Stimulated activated effector memory CD8-positive, alpha-beta T cell treated with anti-CD3 and anti-CD28 coated beads, Interleukin-12 subunit alpha, Interleukin-12 subunit beta, amount 100 ng/mL, for 72 hours (primary cell): ENCODE data around the gene TARBP1.

Experiments used
- ATAC-seq: fragments of 150-1000 bp; cut with Tn5 transposase; 2 replicates; pipeline ENCODE4 v1.10.0; 2021
- DNase-seq, 2 donors: peaks; one replicate each; pipeline ENCODE4 v3.0.0; 2021 to 2022; ENCODE audit warnings: low spot score in 2 of 2
- H3K27ac Mint-ChIP-seq: one replicate; pipeline ENCODE4 v1.8.0; 2022; ENCODE audit warnings: mild to moderate bottlenecking, mixed read lengths
- H3K36me3 Mint-ChIP-seq: one replicate; pipeline ENCODE4 v1.8.0; 2022; ENCODE audit warnings: mild to moderate bottlenecking, mixed read lengths
- H3K4me1 Mint-ChIP-seq: one replicate; pipeline ENCODE4 v1.8.0; 2022; ENCODE audit warnings: mixed read lengths
- H3K4me3 Mint-ChIP-seq: one replicate; pipeline ENCODE4 v1.8.0; 2022; ENCODE audit warnings: mild to moderate bottlenecking, mixed read lengths
- H3K9me3 Mint-ChIP-seq: one replicate; pipeline ENCODE4 v1.8.0; 2022; ENCODE audit warnings: mixed read lengths

The TARBP1 gene

DNA sequence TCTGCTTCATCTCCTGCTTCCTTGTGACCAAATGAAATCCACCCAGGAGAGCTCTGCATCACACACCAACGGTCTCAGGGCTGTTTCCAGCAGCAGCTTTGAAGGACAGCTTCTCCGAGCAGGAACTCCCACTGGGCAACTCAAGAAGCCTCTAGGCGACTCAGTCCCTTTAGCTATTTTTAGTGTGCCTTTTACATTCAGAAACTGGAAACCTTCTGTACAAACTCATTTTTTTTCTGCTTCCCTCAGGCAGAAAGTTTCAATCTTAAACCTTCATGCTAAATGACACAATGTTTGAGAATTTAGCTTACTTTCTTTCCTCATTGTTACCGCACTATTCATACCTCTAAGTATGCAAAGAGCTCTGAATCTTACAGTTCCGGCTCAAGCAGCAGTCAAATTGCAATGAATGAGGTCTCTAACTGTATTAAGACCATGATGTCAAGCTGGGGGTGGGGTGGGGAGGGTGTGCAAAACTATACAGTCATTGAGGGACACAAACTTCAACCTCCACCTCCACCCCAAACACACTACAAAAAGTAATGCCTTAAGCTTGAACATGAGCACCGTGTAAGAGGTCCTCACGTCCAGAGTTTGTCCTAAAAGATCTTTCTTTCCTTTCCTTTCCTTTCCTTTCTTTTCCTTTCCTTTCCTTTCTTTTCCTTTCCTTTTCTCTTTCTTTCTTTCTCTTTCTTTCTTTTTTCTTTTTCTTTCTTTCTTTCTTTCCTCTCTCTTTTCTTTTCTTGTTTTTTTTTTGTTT is 16.4 kb upstream of the TARBP1 start:
- Mint-ChIP-seq H3K9me3 (no peaks in the 10 kb centered on the region), H3K27ac (peak overlapping the region; percentile 84), H3K36me3 (no peaks in the 10 kb centered on the region), H3K4me3 (peak overlapping the region; percentile 63), H3K4me1 (peaks cover 51% of the 10 kb centered on the region)
- peak; percentile 94 for ATAC-seq
- peak in 1 of 2 donors; percentile 66 for DNase-seq

- Mint-ChIP-seq H3K4me1 (peaks cover 48% of the 10 kb centered on the region), H3K4me3 (peak overlapping the region; percentile 63), H3K36me3 (no peaks in the 10 kb centered on the region), H3K27ac (no peak overlapping the region), H3K9me3 (no peaks in the 10 kb centered on the region)
- peak; percentile 46 for ATAC-seq
- no peak for DNase-seq
Observed at GRCh38 chr1:234494049-234494448, 15.1 kb upstream of the TARBP1 start.

- Mint-ChIP-seq H3K4me1 (peaks cover 57% of the 10 kb centered on the region), H3K9me3 (no peaks in the 10 kb centered on the region), H3K27ac (no peak overlapping the region), H3K36me3 (no peaks in the 10 kb centered on the region), H3K4me3 (no peak overlapping the region)
- DNase-seq (no peak), ATAC-seq (no peak)
Observed at GRCh38 chr1:234490793-234491479, 12.0 kb upstream of the TARBP1 start.

DNA sequence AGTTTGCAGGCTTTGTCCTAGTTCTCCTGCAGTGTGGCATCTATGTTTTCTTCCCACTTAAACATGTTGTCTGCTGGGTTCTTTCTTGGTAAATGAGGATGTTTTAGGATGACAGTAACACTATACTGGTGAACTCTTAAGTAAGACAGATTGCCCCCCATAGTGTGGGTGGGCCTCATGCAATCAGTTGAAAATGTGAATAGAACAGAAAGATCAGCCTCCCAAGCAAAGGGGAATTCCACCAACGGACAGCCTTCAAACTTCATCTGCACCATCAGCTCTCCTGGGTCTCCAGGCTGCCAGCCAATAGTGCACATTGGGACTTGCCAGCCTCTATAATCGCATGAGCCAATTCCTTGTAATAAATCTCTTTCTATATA is 10.7 kb upstream of the TARBP1 start:
- DNase-seq (no peak), ATAC-seq (no peak)
- Mint-ChIP-seq H3K4me3 (no peak overlapping the region), H3K27ac (no peak overlapping the region), H3K36me3 (no peaks in the 10 kb centered on the region), H3K4me1 (peaks cover 46% of the 10 kb centered on the region), H3K9me3 (no peaks in the 10 kb centered on the region)

GRCh38 chr1:234489007-234489697 is 10.2 kb upstream of the TARBP1 start:
- no peaks in the 10 kb centered on the region for H3K36me3 Mint-ChIP-seq
- no peak for DNase-seq
- no peak for ATAC-seq
- H3K4me3 Mint-ChIP-seq = no peak overlapping the region
- H3K4me1 Mint-ChIP-seq = peaks cover 41% of the 10 kb centered on the region
- H3K9me3 Mint-ChIP-seq = no peaks in the 10 kb centered on the region
- no peak overlapping the region for H3K27ac Mint-ChIP-seq

DNA sequence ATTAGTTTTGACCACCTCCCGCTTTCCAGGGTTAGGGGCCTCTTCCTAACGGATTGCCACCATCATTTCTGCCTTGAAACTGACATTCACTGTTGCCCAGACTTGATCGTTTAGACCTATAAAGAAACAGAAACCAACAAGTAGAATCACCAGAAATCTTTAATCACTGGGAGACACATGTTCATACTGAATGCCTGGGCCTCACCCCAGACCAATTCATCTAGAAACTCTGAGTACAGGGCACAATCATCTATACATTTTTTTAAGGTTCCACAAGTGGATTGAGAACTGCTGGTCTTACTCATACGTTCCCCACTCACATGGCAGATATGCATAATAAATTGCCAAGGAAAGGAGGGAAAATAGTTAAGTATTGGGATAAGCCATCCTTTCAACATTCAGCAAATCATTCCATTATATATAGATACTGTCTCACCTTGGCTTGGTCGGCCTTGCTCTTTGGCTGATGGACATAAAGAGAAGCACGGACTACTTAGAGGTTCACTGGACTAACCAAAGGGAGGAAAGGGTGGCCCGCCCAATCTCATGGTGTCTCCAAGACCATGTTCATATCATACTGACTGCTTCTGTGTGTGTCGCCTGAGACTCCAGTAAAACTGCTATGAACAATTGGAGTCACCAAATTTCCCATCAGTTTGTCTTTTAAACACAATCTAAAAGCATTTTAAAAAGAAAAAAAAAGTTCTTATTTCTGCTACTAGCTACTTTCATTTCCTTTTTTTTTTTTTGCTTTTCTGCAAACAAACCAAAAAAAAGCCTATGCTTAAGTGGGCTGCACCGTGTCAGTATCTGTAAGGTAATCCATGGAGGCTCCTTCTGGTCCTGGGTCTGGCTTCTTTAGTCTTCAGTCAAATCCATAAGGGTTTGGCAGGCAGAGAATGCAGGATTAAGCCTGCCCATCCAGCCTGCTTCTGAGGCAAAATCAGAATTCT is 9.4 kb upstream of the TARBP1 start:
- H3K4me1 Mint-ChIP-seq = peaks cover 36% of the 10 kb centered on the region
- peak overlapping the region; percentile 46 for H3K4me3 Mint-ChIP-seq
- H3K9me3 Mint-ChIP-seq = no peaks in the 10 kb centered on the region
- no peaks in the 10 kb centered on the region for H3K36me3 Mint-ChIP-seq
- peak overlapping the region; percentile 75 for H3K27ac Mint-ChIP-seq
- ATAC-seq (peak; percentile 99), DNase-seq (no peak)

GRCh38 chr1:234486858-234487840 is 8.2 kb upstream of the TARBP1 start:
- H3K36me3 Mint-ChIP-seq = no peaks in the 10 kb centered on the region
- ATAC-seq = no peak
- H3K4me1 Mint-ChIP-seq = peaks cover 36% of the 10 kb centered on the region
- peak overlapping the region; percentile 46 for H3K4me3 Mint-ChIP-seq
- no peak for DNase-seq
- H3K27ac Mint-ChIP-seq = peak overlapping the region; percentile 75
- no peaks in the 10 kb centered on the region for H3K9me3 Mint-ChIP-seq

DNA sequence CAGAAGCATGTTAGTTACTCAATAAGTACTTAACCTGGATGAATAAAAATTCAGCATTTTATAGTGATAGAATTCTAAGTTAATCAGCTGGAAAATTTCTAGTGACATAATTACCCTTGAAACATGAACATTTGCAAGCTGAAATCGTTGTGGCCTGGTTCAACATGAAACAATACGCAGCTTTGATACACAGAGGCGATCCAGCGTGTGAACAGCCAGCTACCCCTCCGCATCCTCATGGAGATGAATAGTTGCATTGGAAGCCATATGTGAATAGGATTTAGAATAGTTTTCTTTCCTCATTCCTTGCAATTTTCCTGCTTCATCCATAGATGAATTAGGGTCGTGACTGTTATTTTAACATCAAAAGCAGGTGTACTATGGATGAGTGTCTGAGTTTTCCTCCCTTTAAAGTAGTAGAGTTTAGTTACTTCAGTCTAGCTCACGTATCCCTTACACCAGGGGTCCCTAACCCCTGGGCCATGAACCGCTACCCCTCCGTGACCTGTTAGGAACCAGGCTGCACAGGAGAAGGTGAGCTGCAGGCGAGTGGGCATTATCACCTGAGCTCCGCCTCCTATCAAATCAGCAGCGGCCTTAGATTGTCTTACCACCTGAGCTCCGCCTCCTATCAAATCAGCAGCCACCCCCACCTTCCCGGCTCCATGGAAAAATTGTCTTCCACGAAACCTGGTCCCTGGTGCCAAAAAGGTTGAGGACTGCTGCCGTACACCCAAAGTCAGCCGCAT is 6.2 kb upstream of the TARBP1 start:
- H3K36me3 Mint-ChIP-seq = no peaks in the 10 kb centered on the region
- no peak overlapping the region for H3K27ac Mint-ChIP-seq
- ATAC-seq (no peak), DNase-seq (no peak)
- no peaks in the 10 kb centered on the region for H3K9me3 Mint-ChIP-seq
- peaks cover 31% of the 10 kb centered on the region for H3K4me1 Mint-ChIP-seq
- H3K4me3 Mint-ChIP-seq = no peak overlapping the region

DNA sequence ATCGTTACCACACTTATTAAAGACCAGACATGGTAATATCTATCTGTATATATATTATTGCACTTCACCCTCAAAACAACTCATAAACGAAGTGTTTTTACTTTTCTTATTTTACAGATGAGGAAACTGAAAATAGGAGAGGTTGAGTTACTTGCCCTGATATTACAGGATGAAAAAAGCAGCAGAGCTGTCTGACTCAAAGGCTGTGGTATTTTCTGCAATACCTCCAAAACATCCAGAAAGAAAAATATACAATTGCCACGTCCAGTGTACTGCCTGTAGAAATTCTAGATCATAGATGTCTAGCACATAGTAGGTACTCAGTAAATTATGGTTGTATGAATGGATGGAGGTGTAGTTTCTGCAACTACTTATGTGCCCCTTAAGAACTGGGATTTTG is 5.2 kb upstream of the TARBP1 start:
- peaks cover 29% of the 10 kb centered on the region for H3K4me1 Mint-ChIP-seq
- H3K9me3 Mint-ChIP-seq = no peaks in the 10 kb centered on the region
- H3K27ac Mint-ChIP-seq = no peak overlapping the region
- H3K4me3 Mint-ChIP-seq = no peak overlapping the region
- no peaks in the 10 kb centered on the region for H3K36me3 Mint-ChIP-seq
- no peak for ATAC-seq
- DNase-seq = no peak

DNA sequence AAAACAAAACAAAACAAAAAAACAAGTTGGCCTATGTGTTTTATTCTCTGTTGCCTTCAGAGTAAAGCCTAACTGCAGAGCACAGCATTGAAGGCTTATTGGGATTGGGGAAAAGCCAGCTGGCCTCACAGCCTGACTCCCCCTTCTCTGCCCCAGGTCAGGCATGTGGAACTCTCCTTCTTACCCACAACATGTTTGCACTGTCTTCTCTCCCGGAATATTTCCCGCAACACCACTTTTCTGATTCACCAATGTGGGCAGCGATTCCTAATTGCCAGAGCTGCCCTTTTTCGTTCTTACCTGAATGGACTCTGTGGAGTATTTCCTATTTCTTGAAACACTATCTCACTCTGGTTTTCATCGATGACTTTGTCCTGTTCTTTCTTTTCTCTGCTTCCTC is 2.8 kb upstream of the TARBP1 start:
- peaks cover 6% of the 10 kb centered on the region for H3K4me1 Mint-ChIP-seq
- no peaks in the 10 kb centered on the region for H3K9me3 Mint-ChIP-seq
- no peak overlapping the region for H3K27ac Mint-ChIP-seq
- peaks cover 6% of the 10 kb centered on the region for H3K36me3 Mint-ChIP-seq
- no peak overlapping the region for H3K4me3 Mint-ChIP-seq
- ATAC-seq = no peak
- no peak for DNase-seq

GRCh38 chr1:234479866-234480265 is 887 bp upstream of the TARBP1 start:
- ATAC-seq (no peak), DNase-seq (no peak)
- Mint-ChIP-seq H3K36me3 (peaks cover 6% of the 10 kb centered on the region), H3K27ac (no peak overlapping the region), H3K4me1 (peaks cover 13% of the 10 kb centered on the region), H3K9me3 (no peaks in the 10 kb centered on the region), H3K4me3 (no peak overlapping the region)

DNA sequence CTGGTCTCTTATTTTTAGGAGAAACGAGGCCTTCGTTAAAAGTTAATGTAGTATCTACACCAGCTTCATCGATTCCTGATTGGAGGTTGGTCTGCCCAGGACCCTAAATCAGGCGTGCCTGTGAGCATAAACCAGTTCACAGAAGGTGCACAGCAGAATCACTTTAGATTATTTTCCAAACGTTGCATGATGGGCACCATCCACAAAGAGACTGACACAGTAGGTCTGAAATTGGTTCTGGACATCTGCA is 256 bp upstream of the TARBP1 start:
- Mint-ChIP-seq H3K4me3 (peak overlapping the region; percentile 70), H3K4me1 (peaks cover 18% of the 10 kb centered on the region), H3K27ac (no peak overlapping the region), H3K9me3 (no peaks in the 10 kb centered on the region), H3K36me3 (peaks cover 6% of the 10 kb centered on the region)
- DNase-seq (no peak), ATAC-seq (no peak)

- peak in 1 of 2 donors; percentile 54 for DNase-seq
- peak; percentile 84 for ATAC-seq
- Mint-ChIP-seq H3K4me3 (peak overlapping the region; percentile 70), H3K9me3 (no peaks in the 10 kb centered on the region), H3K27ac (peak overlapping the region; percentile 66), H3K4me1 (peaks cover 25% of the 10 kb centered on the region), H3K36me3 (peaks cover 6% of the 10 kb centered on the region)
Observed at GRCh38 chr1:234478152-234478480, 863 bp downstream of the TARBP1 start.
